ENCODE results near the gene GPAT3.

GRCh38 chr4:83606460-83606859, 70.6 kb downstream of the GPAT3 start:
- TF ChIP-seq CTCF (IDR thresholded peaks at IDR 0.05) (no peak), POLR2A (IDR thresholded peaks at IDR 0.05) (no peak)

All from testis (tissue), 2 donors.